Activated T-helper 1 cell treated with anti-CD3 and anti-CD28 coated beads, Interleukin-2, amount 50 U/mL, for 16 hours (primary cell): ENCODE data around the gene TTC33.
"Not testable (repeated sequence)": the region's sequence is repeated elsewhere in the genome, so short reads cannot be mapped to it uniquely, and the experiment has no call there.

Experiments
- DNase-seq, 2 donors: peaks; one replicate each; pipeline ENCODE4 v3.0.0-alpha.2; 2020; ENCODE audit warnings: low read depth in 1 of 2, low spot score in 1 of 2

TTC33 gene

GRCh38 chr5:40575921-40576320 is 179.8 kb downstream of the TTC33 start:
- no peak for DNase-seq

GRCh38 chr5:40575411-40575810 is 180.3 kb downstream of the TTC33 start:
- no peak for DNase-seq

GRCh38 chr5:40572937-40573336 is 182.8 kb downstream of the TTC33 start:
- no peak for DNase-seq

GRCh38 chr5:40572391-40572790 is 183.4 kb downstream of the TTC33 start:
- no peak for DNase-seq

- no peak for DNase-seq
Measured at GRCh38 chr5:40571729-40572128, 184.0 kb downstream of the TTC33 start.

- no peak for DNase-seq
Measured at GRCh38 chr5:40570408-40571129, 185.2 kb downstream of the TTC33 start.

- no peak for DNase-seq
Measured at GRCh38 chr5:40569546-40570270, 186.1 kb downstream of the TTC33 start.

- DNase-seq = no peak
Measured at GRCh38 chr5:40568548-40568947, 187.2 kb downstream of the TTC33 start.

- not testable (repeated sequence) for DNase-seq
Measured at GRCh38 chr5:40563173-40563572, 192.6 kb downstream of the TTC33 start.

GRCh38 chr5:40560474-40561110 is 195.2 kb downstream of the TTC33 start:
- no peak for DNase-seq

- DNase-seq = no peak
Measured at GRCh38 chr5:40559306-40559705, 196.5 kb downstream of the TTC33 start.

- no peak for DNase-seq
Measured at GRCh38 chr5:40557501-40557900, 198.3 kb downstream of the TTC33 start.

GRCh38 chr5:40556811-40557210 is 198.9 kb downstream of the TTC33 start:
- DNase-seq = no peak

GRCh38 chr5:40555886-40556285 is 199.9 kb downstream of the TTC33 start:
- DNase-seq = no peak

GRCh38 chr5:40554813-40555212 is 200.9 kb downstream of the TTC33 start:
- DNase-seq = no peak

- DNase-seq = no peak
Measured at GRCh38 chr5:40554054-40554453, 201.7 kb downstream of the TTC33 start.

- no peak for DNase-seq
Measured at GRCh38 chr5:40552981-40553380, 202.8 kb downstream of the TTC33 start.

GRCh38 chr5:40551496-40552491 is 204.0 kb downstream of the TTC33 start:
- no peak for DNase-seq

- no peak for DNase-seq
Measured at GRCh38 chr5:40550481-40550880, 205.3 kb downstream of the TTC33 start.

- DNase-seq = no peak
Measured at GRCh38 chr5:40549616-40550015, 206.1 kb downstream of the TTC33 start.

- DNase-seq = no peak
Measured at GRCh38 chr5:40547994-40548575, 207.7 kb downstream of the TTC33 start.
